ENCODE results near the gene TRPT1. TPM values are rescaled to one million over a fixed set of nuclear protein-coding genes. Genes with fewer than 3 reads are reported as not detected.

The TRPT1 gene
- total RNA-seq, 2 experiments from 2014 or later, result 20.0 to 26.5 TPM

Other genes starting within 250 kb of the TRPT1 start
- gene OTUB1, start 239.7 kb downstream of the TRPT1 start, total RNA-seq, result 100 to 1,000 TPM in 1 of 2 experiments, 10 to 100 TPM in 1; 94.8 to 102 TPM
- gene FLRT1, start 190.3 kb downstream of the TRPT1 start, total RNA-seq, result not detected
- 10 to 100 TPM in 1 of 2 experiments, 1 to 10 TPM in 1; 9.2 to 11.6 TPM for gene MACROD1, start 60.1 kb downstream of the TRPT1 start, total RNA-seq
- 100 to 1,000 TPM; 211 to 213 TPM for gene STIP1, start 40.0 kb downstream of the TRPT1 start, total RNA-seq
- 100 to 1,000 TPM; 190 to 207 TPM for gene FERMT3, start 19.5 kb downstream of the TRPT1 start, total RNA-seq
- gene NUDT22, start 88 bp upstream of the TRPT1 start, total RNA-seq, result 10 to 100 TPM; 70.2 to 82.1 TPM
- 10 to 100 TPM; 39.5 to 40.5 TPM for gene DNAJC4, start 4.4 kb upstream of the TRPT1 start, total RNA-seq
- 10 to 100 TPM; 51.1 to 60.3 TPM for gene VEGFB, start 8.4 kb upstream of the TRPT1 start, total RNA-seq
- 10 to 100 TPM; 21.9 to 24.8 TPM for gene FKBP2, start 14.9 kb upstream of the TRPT1 start, total RNA-seq
- 10 to 100 TPM; 81.1 to 86.0 TPM for gene PPP1R14B, start 20.8 kb upstream of the TRPT1 start, total RNA-seq
- gene PLCB3, start 25.3 kb upstream of the TRPT1 start, total RNA-seq, result 10 to 100 TPM; 11.6 to 12.4 TPM
- 10 to 100 TPM; 32.0 to 34.2 TPM for gene BAD, start 58.5 kb upstream of the TRPT1 start, total RNA-seq
- gene GPR137, start 59.7 kb upstream of the TRPT1 start, total RNA-seq, result 10 to 100 TPM; 24.6 to 32.2 TPM
- not detected for gene KCNK4, start 65.1 kb upstream of the TRPT1 start, total RNA-seq
- not detected for gene CATSPERZ, start 74.2 kb upstream of the TRPT1 start, total RNA-seq
- 10 to 100 TPM; 24.8 to 32.0 TPM for gene ESRRA, start 79.3 kb upstream of the TRPT1 start, total RNA-seq
- gene TRMT112, start 91.4 kb upstream of the TRPT1 start, total RNA-seq, result 100 to 1,000 TPM; 160 to 171 TPM
- 100 to 1,000 TPM in 1 of 2 experiments, 10 to 100 TPM in 1; 97.4 to 106 TPM for gene PRDX5, start 91.9 kb upstream of the TRPT1 start, total RNA-seq
- gene CCDC88B, start 114.0 kb upstream of the TRPT1 start, total RNA-seq, result 100 to 1,000 TPM; 103 to 127 TPM
- gene RPS6KA4, start 133.0 kb upstream of the TRPT1 start, total RNA-seq, result 10 to 100 TPM; 31.0 to 43.0 TPM